Activated B cell treated with CpG ODN at 0.5 μM for 24 hours (primary cell): ENCODE results near the gene AKR1C4. TPM values are rescaled to one million over a fixed set of nuclear protein-coding genes. Genes with fewer than 3 reads are reported as not detected.

Source experiments
- ATAC-seq: fragments of 200-7000 bp; cut with Tn5 transposase; one replicate; pipeline ENCODE4 v1.10.0; 2021; ENCODE audit warnings: low read depth, mild to moderate bottlenecking, moderate library complexity
- CTCF ChIA-PET: fragments of 350-600 bp; sonication (Branson Sonifier 250); formaldehyde crosslinking; loops from one replicate; lab custom pipeline; 2021; ENCODE audit warnings: antibody characterized with exemption; lab: Charles Lee
- POLR2A ChIA-PET: fragments of 350-600 bp; sonication (Branson Sonifier 250); formaldehyde crosslinking; loops from one replicate; lab custom pipeline; 2021; ENCODE audit warnings: antibody characterized with exemption; lab: Charles Lee
- DNase-seq: peaks from one replicate; pipeline ENCODE4 v3.0.0; 2022
- H3K27ac Mint-ChIP-seq: one replicate; pipeline ENCODE4 v1.8.0; 2020; ENCODE audit warnings: mixed read lengths
- H3K27me3 Mint-ChIP-seq: one replicate; pipeline ENCODE4 v1.8.0; 2021; ENCODE audit warnings: mixed read lengths
- H3K36me3 Mint-ChIP-seq: one replicate; pipeline ENCODE4 v1.8.0; 2021; ENCODE audit warnings: low read depth, mixed read lengths
- H3K4me1 Mint-ChIP-seq: one replicate; pipeline ENCODE4 v1.8.0; 2021; ENCODE audit warnings: mixed read lengths
- H3K4me3 Mint-ChIP-seq: one replicate; pipeline ENCODE4 v1.8.0; 2020; ENCODE audit warnings: mild to moderate bottlenecking, mixed read lengths
- H3K9me3 Mint-ChIP-seq: one replicate; pipeline ENCODE4 v1.8.0; 2020; ENCODE audit warnings: mixed read lengths
- CTCF ChIP-seq: fragments of 200-600 bp; IDR thresholded peaks from one replicate; pipeline ENCODE4 v1.8.0; 2022; ENCODE audit warnings: antibody characterized with exemption, mild to moderate bottlenecking
- intact Hi-C: fragments of 100-400 bp; cut with micrococcal nuclease; formaldehyde crosslinking; loops from one replicate; pipeline ENCODE4 v1.15.1; 2024
- total RNA-seq: library from RNA; stranded (reverse); gene quantifications from 2 replicates; pipeline ENCODE4 v1.2.3, GENCODE V29; 2022

The AKR1C4 gene
- total RNA-seq, 1 donor from 2014 or later: not detected

GRCh38 chr10:5266804-5267203 lies 70.2 kb downstream of the AKR1C4 start:
- H3K4me3 Mint-ChIP-seq: no peak overlapping the region
- intact Hi-C loops: no loop called here
- H3K4me1 Mint-ChIP-seq: no peaks in the 10 kb centered on the region
- no peak overlapping the region for H3K27ac Mint-ChIP-seq
- POLR2A ChIA-PET: no interaction called here
- CTCF ChIA-PET: no interaction called here
- H3K27me3 Mint-ChIP-seq: peaks cover 3% of the 10 kb centered on the region
- ATAC-seq (no peak), DNase-seq (no peak)
- no peaks in the 10 kb centered on the region for H3K36me3 Mint-ChIP-seq
- H3K9me3 Mint-ChIP-seq: peaks cover 13% of the 10 kb centered on the region
- TF ChIP-seq CTCF: no peak

- POLR2A ChIA-PET: no interaction called here
These were observed 71.6 kb downstream of the AKR1C4 start for GRCh38 chr10:5268234-5268633.

More at GRCh38 chr10:5268234-5268633, 71.6 kb downstream of the AKR1C4 start:
- DNase-seq (no peak), ATAC-seq (no peak)
- CTCF ChIA-PET: interaction anchor here (0.6 kb wide), 1 partner anchor 18 kb away, joined by 3 read pairs; no protein-coding TSS in a partner anchor
- intact Hi-C loops: no loop called here
- Mint-ChIP-seq H3K27me3 (peaks cover 3% of the 10 kb centered on the region), H3K4me1 (no peaks in the 10 kb centered on the region), H3K4me3 (no peak overlapping the region), H3K9me3 (peaks cover 13% of the 10 kb centered on the region), H3K36me3 (no peaks in the 10 kb centered on the region), H3K27ac (no peak overlapping the region)
- no peak for TF ChIP-seq CTCF

Other genes starting within 250 kb of the AKR1C4 start
- gene AKR1C1, start 233.4 kb upstream of the AKR1C4 start, total RNA-seq: not detected in 2 replicates
- gene AKR1C2, start 193.0 kb upstream of the AKR1C4 start, total RNA-seq: not detected in 2 replicates
- not detected in 2 replicates for gene AKR1C3, start 102.4 kb upstream of the AKR1C4 start, total RNA-seq
- gene AKR1C8, start 11.7 kb upstream of the AKR1C4 start, total RNA-seq: not detected in 2 replicates
- gene UCN3, start 168.1 kb downstream of the AKR1C4 start, total RNA-seq: not detected in 2 replicates
- not detected in 2 replicates for gene TUBAL3, start 208.0 kb downstream of the AKR1C4 start, total RNA-seq
- 19.0 and 22.5 TPM in 2 replicates for gene NET1, start 215.7 kb downstream of the AKR1C4 start, total RNA-seq